SKM-1 treated with dmso at 0.1 percent for 144 hours (cell line): Measurements from ENCODE around the gene MSL1.

Source experiments
- DNase-seq: peaks from one replicate; lab custom pipeline; 2025; ENCODE audit not compliant: unreplicated experiment; lab: John Stamatoyannopoulos, UW

MSL1 gene, protein sequence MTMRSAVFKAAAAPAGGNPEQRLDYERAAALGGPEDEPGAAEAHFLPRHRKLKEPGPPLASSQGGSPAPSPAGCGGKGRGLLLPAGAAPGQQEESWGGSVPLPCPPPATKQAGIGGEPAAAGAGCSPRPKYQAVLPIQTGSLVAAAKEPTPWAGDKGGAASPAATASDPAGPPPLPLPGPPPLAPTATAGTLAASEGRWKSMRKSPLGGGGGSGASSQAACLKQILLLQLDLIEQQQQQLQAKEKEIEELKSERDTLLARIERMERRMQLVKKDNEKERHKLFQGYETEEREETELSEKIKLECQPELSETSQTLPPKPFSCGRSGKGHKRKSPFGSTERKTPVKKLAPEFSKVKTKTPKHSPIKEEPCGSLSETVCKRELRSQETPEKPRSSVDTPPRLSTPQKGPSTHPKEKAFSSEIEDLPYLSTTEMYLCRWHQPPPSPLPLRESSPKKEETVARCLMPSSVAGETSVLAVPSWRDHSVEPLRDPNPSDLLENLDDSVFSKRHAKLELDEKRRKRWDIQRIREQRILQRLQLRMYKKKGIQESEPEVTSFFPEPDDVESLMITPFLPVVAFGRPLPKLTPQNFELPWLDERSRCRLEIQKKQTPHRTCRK

DNA sequence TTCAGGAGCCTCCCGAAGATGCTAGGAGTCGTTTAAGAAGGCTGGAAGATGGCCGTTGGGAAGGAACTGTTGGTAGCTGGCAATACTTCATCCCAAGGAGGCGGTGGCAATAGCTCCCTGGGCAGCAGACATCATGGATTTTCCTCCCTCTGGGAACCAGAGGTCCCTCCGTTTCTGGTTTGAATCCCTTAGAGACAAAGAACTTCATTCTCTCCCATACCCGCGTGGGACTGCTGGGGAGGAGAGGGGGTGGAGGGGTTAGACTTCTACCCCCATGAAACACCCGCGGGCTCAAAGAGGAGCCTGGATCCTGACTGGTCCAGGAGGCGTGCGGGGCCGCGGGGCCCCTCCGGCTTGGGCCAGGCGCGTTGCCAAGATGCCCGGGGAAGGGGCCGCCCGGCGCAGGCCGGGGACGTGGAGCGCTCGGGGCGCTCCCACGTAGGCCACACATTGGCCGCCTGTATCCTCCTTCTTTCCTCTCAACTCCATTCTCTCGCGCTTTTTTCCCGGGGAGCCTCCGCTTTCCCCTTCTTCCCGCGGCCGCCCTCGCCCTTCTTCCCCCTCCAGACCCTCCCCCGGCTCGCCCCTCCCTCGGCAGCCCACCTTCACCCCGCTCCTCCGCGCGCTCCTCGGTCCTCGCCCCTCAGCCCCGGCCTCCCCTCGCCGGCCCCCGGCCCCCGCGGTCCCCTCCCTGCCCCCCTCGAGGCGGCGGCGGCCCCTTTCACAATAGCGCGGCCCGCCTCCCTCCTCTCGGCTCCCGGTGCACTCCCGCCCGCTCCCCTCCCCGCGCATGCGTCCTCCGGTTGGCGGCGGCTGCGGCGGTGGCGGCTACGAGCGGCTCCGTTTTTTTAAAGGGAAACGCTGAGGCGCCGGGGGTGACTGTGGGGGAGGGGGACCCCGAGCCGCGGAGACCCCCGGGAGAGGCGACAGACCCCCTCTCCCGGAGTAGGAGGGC lies at the start of gene MSL1:
MSL1 (plus strand) TSS at position 791 of the 955 bp plus-strand sequence. CDS start 642 bp downstream, outside the sequence.
- peak; percentile 31 for DNase-seq

DNA sequence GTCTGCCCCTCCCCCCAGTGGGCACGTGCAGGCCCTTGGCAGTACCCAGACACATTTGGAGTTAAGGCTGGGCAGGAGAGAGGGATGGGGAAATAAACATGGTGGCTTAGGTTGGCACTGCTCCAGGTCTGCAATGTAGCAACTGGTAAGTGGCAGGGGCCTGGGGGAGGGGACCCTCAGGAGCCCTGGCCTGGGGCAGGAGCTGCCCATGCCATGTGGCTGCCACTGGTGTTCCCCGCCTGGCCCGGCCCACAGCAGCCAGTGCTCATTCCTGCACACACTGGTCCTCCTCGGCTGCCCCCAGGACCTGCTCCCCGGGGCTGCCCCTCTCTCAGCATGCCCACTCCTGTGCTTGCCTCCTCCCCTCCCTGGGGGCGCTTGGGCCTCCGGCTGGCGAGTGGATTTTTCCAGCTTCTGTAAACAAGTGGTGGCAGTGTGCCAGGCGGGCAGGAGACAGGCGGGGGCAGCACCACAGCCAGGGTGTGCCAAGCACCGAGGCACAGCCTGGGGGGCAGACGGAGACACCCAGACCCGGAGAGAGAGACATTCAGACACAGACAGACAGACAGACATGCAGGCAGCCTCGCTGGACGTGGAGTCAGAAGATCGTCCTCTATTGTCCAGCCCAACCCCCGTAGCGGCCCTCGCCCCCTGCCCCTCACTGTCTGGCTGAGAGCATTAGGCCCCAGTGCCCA lies 49.6 kb upstream of the MSL1 start:
- DNase-seq = no peak

DNA sequence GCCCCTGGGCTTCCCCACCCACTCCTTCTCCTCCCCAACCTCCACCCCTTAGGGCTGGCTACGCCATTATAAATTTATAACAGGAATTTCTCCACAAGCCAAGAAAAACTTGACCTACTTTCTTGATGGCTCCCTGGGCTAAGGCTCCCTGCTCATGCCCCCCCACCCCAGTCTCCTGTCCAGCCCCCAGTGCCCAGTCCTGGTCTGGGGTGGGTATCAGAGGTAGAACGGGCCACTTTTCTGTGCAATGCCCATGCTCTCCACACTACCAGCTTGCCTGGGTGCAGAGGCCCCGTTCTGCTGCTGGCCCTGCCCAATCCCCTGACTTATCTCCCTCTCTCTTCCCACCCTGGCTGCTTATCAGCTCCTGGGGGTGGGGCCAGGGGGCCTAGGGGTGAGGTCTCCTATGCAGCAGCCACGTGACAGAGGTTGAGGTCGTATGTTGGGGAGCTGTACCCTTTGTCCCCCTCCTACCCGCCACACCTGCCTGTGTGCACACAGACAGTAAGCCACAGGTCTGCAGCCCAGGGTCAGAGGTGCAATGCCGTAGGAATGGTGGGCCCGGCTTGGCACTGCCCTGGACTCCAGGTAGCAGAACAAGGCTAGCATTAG lies 48.9 kb upstream of the MSL1 start:
- no peak for DNase-seq

DNA sequence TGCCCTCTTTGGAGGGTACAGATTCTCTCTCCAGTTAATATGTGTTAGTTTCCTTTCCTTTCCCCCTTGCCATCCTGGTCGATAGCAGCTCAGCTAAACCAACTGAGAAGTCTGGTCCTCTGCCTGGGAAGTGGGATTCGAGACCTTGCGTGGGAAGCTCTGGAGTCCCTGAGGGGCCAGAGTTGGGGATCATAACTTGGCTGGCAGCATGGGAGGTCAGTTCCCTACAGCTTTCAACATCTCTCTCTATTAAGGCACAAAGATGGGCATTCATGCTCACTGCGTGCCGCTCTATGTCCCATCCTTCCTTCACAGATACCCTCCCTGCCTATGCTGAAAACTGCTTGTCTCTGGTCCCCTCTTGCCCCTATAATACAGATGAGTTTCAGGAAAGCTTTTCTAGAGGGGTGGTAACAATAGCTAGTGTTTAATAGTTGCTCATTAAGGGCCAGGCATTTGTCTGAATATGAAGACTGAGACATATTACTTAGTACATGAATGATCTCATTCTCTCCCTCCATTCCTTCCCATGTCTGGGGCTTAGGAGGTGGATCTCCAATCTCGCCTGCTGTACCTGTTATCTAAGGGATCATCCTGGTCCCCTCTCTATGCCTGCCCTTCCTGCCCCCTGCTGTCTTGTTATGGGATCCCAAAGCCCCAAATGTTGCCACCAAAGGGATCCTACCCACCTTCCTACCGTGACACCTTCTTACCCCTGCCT lies 48.2 kb upstream of the MSL1 start:
- DNase-seq = no peak

DNA sequence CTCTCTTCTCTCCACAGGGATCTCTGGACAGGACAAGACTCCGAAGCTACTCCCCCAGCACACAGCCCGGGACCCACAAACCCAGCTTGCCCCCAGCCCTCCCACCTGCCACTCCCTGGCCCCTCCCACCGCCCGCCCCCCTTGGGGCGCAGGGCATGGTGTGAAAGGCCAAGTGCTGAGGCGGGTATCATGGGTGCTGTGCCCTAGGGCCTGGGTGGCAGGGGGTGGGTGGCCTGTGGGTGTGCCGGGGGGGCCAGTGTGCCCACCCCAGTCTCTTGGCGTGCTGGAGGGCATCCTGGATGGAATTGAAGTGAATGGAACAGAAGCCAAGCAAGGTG lies 47.6 kb upstream of the MSL1 start:
- no peak for DNase-seq

DNA sequence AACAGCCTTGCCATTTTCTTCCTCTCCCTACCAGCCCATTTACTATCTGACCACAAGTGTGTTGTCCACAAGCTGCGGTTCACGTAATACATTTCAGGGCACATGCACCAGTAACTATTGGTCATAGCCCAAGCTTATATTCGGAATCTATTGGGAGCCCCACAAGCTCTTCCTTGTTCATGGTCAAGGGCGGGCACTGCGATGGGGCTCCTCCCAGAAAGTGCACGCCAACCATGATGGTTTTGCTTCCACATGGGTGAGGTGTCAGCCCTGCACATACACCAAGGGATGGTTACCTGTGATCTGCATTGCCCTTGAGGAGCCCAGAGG lies 46.9 kb upstream of the MSL1 start:
- no peak for DNase-seq

DNA sequence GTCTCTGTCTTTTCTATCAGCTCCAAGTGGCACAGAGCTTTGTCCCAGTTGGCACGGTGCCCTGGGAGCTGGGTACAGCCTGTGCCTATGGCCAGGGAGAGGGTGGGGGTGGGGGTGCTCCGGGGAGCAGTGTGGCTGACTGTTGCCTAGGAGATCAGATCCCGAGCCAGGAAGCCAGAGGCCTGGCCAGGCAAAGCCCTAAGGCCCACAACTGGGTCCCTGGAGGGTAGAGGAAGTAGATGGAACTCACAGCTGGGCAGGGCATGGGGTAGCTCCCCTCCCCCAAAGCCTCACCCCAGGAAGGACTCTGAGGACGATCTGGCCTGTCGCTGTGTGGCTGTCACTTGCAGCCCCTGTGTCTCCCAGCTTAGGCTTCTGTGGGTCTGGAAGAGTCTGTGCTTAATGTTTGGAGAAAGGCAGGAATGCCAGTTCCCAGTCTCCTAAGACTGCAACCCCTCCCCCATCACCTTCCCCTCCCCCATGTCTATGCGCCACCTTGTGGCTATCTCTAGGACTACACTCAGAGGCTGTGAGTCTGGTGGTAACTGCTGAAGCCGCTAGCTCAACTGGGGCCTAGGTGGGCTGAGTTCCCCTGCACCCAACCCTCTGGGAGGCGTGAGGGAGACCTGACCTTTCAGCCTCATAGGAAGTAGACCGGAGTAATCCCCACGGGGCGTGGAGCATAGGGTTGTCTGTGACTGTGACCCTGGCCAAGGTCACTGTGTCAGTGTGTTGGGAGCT lies 46.4 kb upstream of the MSL1 start:
- DNase-seq = peak; percentile 55

DNA sequence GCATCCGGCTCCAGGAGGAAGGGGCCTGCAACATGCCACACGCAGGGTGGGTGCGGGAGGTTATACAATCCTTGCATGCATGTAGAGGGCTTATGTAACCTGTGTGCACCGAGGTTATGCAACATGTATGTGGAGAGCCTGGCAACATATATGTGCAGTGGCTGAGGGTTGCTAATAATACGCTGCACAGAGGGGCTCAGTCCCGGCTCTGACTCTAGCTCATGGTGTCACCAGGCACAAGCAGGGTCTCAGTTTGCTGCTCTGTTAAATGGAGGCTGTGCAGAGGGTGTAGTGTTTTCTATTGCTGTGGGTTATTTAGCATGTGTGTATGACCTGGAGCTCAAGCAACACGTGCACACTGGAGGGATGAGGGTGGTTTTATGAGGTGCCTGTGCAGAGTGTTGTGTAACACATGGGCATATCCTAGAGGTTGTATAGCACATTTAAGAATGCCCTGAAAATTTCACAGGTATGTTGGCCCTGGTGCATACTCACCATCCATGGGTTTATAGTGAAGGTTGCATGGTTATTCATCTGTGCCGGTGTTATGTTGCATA lies 45.8 kb upstream of the MSL1 start:
- DNase-seq = no peak

DNA sequence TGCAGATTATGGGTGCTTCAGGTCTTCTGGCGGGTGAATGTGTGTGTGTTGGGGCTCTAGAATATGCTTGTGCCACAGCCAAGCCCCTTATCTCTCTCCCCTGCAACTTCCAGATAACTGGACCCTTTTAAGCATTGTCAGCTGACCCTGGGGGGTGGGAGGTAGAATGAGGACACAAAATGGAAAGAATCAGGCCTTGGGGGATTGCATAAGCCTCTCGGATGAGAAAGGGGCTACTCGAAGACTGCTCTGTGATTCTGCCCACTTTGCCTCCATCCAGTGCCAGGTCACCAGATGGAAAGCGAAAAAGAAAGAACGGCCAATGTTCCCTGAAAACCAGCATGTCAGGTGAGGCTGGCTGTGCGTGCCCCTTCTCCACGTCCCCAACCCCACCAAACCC lies 45.2 kb upstream of the MSL1 start:
- no peak for DNase-seq

DNA sequence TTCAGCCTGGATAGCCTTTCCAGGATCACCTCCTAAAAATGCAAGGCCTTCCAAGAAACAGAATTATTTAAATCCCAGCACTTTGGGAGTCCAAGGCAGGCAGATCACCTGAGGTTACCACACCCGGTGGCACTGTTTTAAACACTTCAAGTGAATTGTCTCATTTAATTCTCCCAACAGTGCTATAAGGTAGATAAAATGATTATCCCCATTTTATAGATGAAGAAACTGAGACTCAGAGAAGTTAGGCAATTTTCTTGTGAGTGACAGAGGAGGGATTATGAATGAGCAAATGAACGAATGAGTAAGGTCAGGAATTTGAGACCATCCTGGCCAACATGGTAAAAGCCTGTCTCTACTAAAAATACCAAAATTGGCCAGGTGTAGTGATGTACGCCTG lies 42.2 kb upstream of the MSL1 start:
- no peak for DNase-seq

DNA sequence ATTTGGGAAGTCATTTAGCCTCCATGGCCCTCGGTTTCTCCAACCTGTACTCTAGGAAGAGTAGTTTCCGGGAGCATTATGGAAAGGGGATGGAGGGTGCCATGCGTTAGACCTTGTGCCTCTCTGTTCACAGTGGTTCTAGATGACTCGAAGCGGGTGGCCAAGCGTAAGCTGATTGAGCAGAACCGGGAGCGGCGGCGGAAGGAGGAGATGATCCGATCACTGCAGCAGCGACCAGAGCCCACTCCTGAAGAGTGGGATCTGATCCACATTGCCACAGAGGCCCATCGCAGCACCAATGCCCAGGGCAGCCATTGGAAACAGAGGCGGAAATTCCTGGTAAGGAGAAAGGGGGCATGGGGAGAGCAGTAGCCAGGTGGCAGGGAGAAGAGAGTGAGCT lies 37.3 kb upstream of the MSL1 start:
- no peak for DNase-seq

DNA sequence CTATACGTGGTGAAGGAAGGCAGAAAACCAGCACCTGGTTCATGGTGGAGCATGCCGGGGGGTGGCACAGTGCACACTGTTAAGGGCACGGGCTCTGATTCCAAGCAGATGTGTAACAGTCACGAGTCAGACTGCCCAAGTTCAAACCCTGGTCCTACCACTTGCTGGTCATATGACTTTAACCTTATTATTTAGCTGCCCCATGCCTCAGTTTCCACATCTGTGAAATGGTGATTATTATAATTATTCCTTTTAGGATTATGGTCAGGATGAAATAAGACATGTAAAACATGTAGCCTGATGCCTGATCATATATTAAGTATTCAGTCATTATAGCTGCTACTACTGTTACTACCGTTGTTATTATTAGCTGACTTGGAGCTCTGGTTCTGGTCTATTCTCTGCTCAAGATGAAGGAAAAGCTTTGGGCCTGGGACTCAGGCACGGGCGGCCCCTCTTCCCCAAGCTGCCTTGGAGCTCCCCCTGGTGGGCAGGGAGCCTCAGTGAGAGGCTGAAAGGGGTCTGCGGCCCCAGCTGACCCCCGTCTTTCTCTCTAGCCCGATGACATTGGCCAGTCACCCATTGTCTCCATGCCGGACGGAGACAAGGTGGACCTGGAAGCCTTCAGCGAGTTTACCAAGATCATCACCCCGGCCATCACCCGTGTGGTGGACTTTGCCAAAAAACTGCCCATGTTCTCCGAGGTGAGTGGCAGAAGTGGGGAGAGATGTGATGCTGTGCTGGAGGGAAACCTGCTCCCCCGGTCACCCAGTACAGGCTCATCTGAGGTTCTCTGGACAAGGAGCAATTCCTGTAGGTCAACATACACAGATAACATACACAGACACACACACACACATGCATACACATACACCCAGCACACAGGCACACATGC lies 35.4 kb upstream of the MSL1 start:
- DNase-seq = no peak

DNA sequence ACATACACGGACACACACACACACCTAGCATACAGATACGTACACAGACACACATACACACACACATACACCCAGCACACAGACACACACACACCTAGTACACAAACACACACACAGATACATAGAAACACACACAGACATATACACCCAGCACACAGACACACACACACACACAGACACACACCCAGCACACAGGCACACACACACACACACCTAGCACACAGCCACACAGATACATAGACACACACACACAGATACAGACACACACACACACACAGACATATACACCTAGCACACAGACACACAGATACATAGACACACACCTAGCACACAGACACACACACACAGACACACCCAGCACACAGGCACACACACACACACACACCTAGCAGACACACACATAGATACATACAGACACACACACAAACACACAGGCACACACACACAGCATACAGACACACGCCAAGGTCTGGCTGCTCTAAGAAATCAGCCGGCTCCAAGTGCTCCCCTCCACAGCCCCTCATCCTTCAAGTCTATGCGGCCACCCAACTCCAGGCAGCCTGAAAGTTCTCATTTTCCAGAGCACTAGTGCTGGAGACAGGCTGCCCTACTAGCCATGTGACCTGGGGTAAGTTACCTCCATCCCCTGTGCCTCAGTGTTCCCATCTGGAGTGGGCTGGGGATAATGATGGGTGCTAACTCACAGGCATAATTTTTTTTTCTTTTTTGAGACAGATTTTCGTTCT lies 34.5 kb upstream of the MSL1 start:
- DNase-seq = no peak

DNA sequence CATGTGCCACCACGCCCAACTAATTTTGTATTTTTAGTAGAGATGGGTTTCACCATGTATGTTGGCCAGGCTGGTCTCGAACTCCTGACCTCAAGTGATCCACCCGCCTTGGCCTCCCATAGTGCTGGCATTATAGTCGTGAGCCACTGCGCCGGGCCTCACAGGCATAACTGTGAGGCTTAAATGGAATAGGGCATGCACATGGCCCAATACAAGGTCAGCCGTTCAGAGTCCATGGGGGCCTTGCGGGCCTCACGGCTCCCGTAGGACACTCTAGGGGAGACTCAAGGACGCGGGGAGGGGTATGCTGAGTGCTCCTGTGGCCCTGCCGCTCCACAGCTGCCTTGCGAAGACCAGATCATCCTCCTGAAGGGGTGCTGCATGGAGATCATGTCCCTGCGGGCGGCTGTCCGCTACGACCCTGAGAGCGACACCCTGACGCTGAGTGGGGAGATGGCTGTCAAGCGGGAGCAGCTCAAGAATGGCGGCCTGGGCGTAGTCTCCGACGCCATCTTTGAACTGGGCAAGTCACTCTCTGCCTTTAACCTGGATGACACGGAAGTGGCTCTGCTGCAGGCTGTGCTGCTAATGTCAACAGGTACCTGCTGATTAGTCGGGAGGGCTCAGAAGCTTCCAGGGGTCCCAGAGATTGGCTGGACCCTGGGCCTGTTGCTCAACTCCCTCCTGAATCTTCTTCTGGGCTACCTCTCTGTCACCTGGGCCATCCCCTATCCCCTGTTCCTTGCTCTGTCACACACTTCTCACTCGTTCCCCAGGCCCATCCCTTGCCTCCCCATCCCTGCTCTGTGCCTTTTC lies 33.7 kb upstream of the MSL1 start:
- DNase-seq = no peak

DNA sequence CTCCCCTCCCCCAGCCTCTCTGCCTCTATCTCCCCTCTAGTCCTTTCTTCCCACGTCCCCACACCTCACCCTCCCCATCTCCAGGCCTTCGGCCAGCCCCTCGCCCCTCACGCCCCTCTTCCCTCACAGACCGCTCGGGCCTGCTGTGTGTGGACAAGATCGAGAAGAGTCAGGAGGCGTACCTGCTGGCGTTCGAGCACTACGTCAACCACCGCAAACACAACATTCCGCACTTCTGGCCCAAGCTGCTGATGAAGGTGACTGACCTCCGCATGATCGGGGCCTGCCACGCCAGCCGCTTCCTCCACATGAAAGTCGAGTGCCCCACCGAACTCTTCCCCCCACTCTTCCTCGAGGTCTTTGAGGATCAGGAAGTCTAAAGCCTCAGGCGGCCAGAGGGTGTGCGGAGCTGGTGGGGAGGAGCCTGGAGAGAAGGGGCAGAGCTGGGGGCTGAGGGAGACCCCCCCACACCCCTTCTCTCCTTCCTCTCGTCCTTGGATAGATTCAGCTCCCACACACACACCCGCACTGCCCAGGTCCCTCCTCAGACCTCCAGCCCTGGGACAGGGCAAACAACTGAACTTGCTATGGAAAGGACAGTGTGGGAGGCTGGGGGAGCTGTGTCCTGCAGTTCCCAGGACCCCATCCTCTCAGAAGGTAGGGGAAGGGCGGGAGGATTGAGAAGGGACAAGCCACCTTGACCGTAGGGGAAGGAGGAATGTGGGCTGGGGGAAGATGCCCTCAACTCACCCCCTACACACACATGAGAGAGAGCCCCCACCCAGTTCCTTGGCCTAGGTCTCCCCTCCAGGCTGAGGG lies 32.5 kb upstream of the MSL1 start:
- DNase-seq = no peak
